ENCODE data around the gene NUB1. TPM values are rescaled to one million over a fixed set of nuclear protein-coding genes. Genes with fewer than 3 reads are reported as not detected.

Gene NUB1
- total RNA-seq, 2 experiments from 2014 or later: 51.4 to 70.4 TPM

GRCh38 chr7:151314401-151314800 is 27.2 kb upstream of the NUB1 start:
- Mint-ChIP-seq H3K27ac (no peak overlapping the region), H3K27me3 (no peaks in the 10 kb centered on the region), H3K9me3 (ENCODE audit: low read depth) (peaks cover 13% of the 10 kb centered on the region), H3K4me3 (no peak overlapping the region), H3K36me3 (ENCODE audit: low read depth) (peaks cover 2% of the 10 kb centered on the region), H3K4me1 (peaks cover 12% of the 10 kb centered on the region)
- DNase-seq: no peak
- intact Hi-C loops (cut with DNase I, micrococcal nuclease): no loop called here
- ATAC-seq: no peak
- POLR2A ChIA-PET: interaction anchor here (0.5 to 0.7 kb wide), 2 partner anchors 12 to 19 kb away, joined by 3 read pairs; no protein-coding TSS in a partner anchor
- CTCF ChIA-PET: interaction anchor here (0.7 to 9.4 kb wide), 23 partner anchors 9 to 301 kb away, joined by 3 to 152 read pairs (median 5); partner anchors contain the start of genes CRYGN and NUB1

DNA sequence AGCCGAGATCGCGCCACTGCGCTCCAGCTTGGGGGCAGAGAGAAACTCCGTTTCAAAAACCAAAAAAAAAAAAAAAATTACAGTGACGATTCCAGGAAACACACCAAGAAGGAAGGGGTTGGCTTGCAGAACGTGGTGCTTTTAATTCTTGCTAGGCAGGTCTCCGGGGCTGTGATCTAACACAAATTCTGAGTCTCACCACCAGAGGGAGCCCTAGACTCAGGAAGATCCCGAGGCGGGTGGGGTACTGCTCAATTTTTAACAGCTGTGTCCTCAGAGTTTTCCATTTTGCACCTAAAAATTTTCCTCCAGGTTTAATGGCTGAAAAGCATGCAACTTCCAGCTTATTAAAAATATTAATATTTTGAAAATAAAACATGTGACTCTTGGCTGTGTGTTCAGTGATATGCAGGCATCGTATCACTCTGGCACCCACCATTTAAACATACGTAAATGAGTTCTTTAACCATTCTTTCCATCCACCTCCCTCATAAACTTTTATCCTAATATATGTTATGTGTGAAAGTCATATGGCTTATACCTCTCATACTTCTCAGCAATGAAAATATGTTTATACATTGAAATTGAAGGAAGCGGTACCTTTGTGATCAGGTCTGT is 26.5 kb upstream of the NUB1 start:
- ChIA-PET POLR2A (interaction anchor here (0.7 kb wide), 1 partner anchor 18 kb away, joined by 3 read pairs; no protein-coding TSS in a partner anchor), CTCF (interaction anchor here (0.6 to 9.4 kb wide), 35 partner anchors 10 to 302 kb away, joined by 3 to 152 read pairs (median 5); partner anchors contain the start of genes ABCF2, CRYGN and NUB1)
- H3K27ac Mint-ChIP-seq: no peak overlapping the region
- peaks cover 20% of the 10 kb centered on the region for H3K9me3 Mint-ChIP-seq (ENCODE audit: low read depth)
- no peak overlapping the region for H3K4me3 Mint-ChIP-seq
- ATAC-seq (peak; percentile 77), DNase-seq (peak; percentile 83)
- intact Hi-C loops (cut with DNase I, micrococcal nuclease): loop anchor here (1.0 kb wide), 5 partner anchors 26 to 444 kb away; partner anchors contain the start of gene NUB1 (in 1 of the 2)
- peaks cover 12% of the 10 kb centered on the region for H3K4me1 Mint-ChIP-seq
- H3K27me3 Mint-ChIP-seq: no peaks in the 10 kb centered on the region
- H3K36me3 Mint-ChIP-seq (ENCODE audit: low read depth): peaks cover 2% of the 10 kb centered on the region

GRCh38 chr7:151316896-151317295 is 24.7 kb upstream of the NUB1 start:
- Mint-ChIP-seq H3K9me3 (ENCODE audit: low read depth) (peaks cover 18% of the 10 kb centered on the region), H3K27me3 (no peaks in the 10 kb centered on the region), H3K4me1 (peaks cover 9% of the 10 kb centered on the region), H3K36me3 (ENCODE audit: low read depth) (peaks cover 2% of the 10 kb centered on the region), H3K27ac (no peak overlapping the region), H3K4me3 (no peak overlapping the region)
- POLR2A ChIA-PET: no interaction called here
- no peak for DNase-seq
- intact Hi-C loops (cut with DNase I, micrococcal nuclease): no loop called here
- CTCF ChIA-PET: interaction anchor here (0.6 to 9.4 kb wide), 14 partner anchors 9 to 549 kb away, joined by 3 to 152 read pairs (median 16); partner anchors contain the start of gene NUB1
- no peak for ATAC-seq

DNA sequence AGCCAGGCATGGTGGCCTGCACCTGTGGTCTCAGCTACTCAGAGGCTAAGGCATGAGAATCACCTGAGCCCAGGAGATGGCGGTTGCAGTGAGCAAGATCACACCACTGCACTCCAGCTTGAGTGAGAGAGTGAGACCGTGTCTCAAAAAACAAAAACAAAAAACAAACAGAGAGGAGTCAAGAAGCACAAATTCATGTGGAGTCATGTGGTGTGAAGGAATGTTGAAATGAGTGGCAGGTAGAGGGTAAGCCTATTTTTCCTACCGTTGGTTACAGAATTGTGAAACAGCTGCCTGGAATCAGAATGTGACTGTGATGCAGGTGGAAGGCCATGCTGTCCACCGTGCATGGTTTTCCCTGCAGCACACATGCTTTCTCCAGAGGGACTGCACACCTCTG is 23.7 kb upstream of the NUB1 start:
- DNase-seq (no peak), ATAC-seq (no peak)
- Mint-ChIP-seq H3K4me1 (peaks cover 9% of the 10 kb centered on the region), H3K27ac (no peak overlapping the region), H3K4me3 (no peak overlapping the region), H3K27me3 (no peaks in the 10 kb centered on the region), H3K9me3 (ENCODE audit: low read depth) (peaks cover 18% of the 10 kb centered on the region), H3K36me3 (ENCODE audit: low read depth) (peaks cover 2% of the 10 kb centered on the region)
- ChIA-PET CTCF (interaction anchor here (0.6 to 9.4 kb wide), 5 partner anchors 13 to 131 kb away, joined by 3 to 152 read pairs (median 30); partner anchors contain the start of gene NUB1), POLR2A (interaction anchor here (0.6 kb wide), 1 partner anchor 54 kb away, joined by 4 read pairs; no protein-coding TSS in a partner anchor)
- intact Hi-C loops (cut with DNase I, micrococcal nuclease): no loop called here

- peaks cover 2% of the 10 kb centered on the region for H3K36me3 Mint-ChIP-seq (ENCODE audit: low read depth)
- ChIA-PET CTCF (interaction anchor here (0.6 to 9.4 kb wide), 3 partner anchors 15 to 36 kb away, joined by 3 to 152 read pairs (median 4); no protein-coding TSS in a partner anchor), POLR2A (no interaction called here)
- peaks cover 9% of the 10 kb centered on the region for H3K4me1 Mint-ChIP-seq
- intact Hi-C loops (cut with DNase I, micrococcal nuclease): no loop called here
- no peaks in the 10 kb centered on the region for H3K27me3 Mint-ChIP-seq
- ATAC-seq (no peak), DNase-seq (no peak)
- H3K27ac Mint-ChIP-seq: no peak overlapping the region
- H3K4me3 Mint-ChIP-seq: no peak overlapping the region
- peaks cover 18% of the 10 kb centered on the region for H3K9me3 Mint-ChIP-seq (ENCODE audit: low read depth)
Measured at GRCh38 chr7:151319189-151319588, 22.4 kb upstream of the NUB1 start.

DNA sequence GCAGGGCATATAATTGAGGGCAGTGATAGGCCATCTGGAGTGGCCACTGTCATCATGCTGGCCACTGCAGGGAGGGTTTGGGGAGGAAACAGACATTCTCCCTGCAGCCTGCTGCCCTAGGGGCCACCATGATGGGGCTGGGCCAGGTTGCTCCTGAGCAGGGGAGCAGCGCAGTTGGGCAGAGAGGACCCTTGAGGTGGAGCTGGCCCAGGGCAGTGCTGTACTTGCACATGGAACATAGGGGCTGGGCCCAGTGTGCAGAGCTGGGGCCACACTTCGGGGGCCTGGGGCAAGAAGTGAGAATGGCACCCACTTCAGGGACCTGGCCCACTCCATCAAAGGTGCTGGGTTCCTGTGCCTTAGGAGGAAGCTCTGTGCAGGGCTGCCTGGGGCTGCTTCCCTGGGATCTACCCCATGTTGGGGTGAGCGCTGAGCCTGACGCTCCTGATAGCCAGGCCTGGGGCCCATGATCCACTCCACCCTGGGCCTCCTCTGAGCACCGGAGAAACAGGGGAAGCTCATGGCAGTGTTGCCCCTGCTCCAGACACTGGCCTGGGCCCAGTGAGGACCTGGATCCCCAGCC is 21.3 kb upstream of the NUB1 start:
- no peak overlapping the region for H3K27ac Mint-ChIP-seq
- CTCF ChIA-PET: interaction anchor here (1.0 to 9.4 kb wide), 3 partner anchors 9 to 31 kb away, joined by 3 to 152 read pairs (median 6); no protein-coding TSS in a partner anchor
- H3K4me3 Mint-ChIP-seq: no peak overlapping the region
- H3K9me3 Mint-ChIP-seq (ENCODE audit: low read depth): peaks cover 18% of the 10 kb centered on the region
- H3K27me3 Mint-ChIP-seq: no peaks in the 10 kb centered on the region
- H3K4me1 Mint-ChIP-seq: no peaks in the 10 kb centered on the region
- ATAC-seq (no peak), DNase-seq (no peak)
- intact Hi-C loops (cut with DNase I, micrococcal nuclease): no loop called here
- H3K36me3 Mint-ChIP-seq (ENCODE audit: low read depth): peaks cover 2% of the 10 kb centered on the region
- POLR2A ChIA-PET: no interaction called here

DNA sequence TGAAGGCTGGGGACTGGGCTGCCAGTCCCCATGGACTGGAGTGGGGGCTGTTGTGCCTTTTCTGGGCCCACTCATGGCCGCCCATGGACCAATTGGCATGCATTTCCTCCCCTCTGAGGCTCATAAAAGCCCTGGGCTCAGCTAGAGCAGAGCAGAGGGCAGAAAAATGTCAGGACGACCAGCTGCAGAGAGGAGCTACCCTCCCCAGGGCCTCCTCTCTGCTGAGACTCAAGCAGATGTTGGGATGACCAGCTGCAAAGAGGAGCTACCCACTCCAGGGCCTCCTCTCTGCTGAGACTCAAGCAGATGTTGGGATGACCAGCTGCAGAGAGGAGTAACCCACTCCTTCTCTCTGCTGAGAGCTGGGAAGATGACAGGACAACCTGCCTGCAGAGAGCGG is 20.3 kb upstream of the NUB1 start:
- H3K4me1 Mint-ChIP-seq: no peaks in the 10 kb centered on the region
- H3K27ac Mint-ChIP-seq: no peak overlapping the region
- intact Hi-C loops (cut with DNase I, micrococcal nuclease): no loop called here
- peaks cover 18% of the 10 kb centered on the region for H3K9me3 Mint-ChIP-seq (ENCODE audit: low read depth)
- peaks cover 2% of the 10 kb centered on the region for H3K36me3 Mint-ChIP-seq (ENCODE audit: low read depth)
- no peaks in the 10 kb centered on the region for H3K27me3 Mint-ChIP-seq
- ATAC-seq (no peak), DNase-seq (no peak)
- ChIA-PET CTCF (interaction anchor here (1.1 to 9.4 kb wide), 5 partner anchors 10 to 128 kb away, joined by 3 to 152 read pairs (median 3); no protein-coding TSS in a partner anchor), POLR2A (no interaction called here)
- no peak overlapping the region for H3K4me3 Mint-ChIP-seq

DNA sequence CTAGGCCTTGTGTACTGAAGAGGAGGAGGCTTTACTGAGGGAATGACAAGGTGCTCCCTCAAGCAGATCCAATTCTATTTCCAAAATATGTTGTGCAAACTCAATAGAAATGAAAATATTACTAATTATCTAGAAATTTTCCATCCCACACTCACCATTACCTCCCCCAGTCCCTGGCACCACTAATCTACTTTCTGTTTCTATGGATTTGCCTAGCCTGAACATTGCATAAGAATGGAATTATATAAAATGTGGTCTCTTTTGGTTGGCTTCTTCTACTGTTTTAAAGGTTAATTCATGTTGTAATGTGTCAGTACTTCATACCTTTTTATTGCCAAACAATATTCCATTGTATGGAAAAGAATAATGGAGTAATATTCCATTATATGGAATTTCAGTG is 18.7 kb upstream of the NUB1 start:
- DNase-seq (no peak), ATAC-seq (no peak)
- intact Hi-C loops (cut with DNase I, micrococcal nuclease): no loop called here
- ChIA-PET CTCF (interaction anchor here (1.6 to 9.4 kb wide), 2 partner anchors 12 to 28 kb away, joined by 10 to 152 read pairs; no protein-coding TSS in a partner anchor), POLR2A (no interaction called here)
- Mint-ChIP-seq H3K27me3 (no peaks in the 10 kb centered on the region), H3K9me3 (ENCODE audit: low read depth) (peaks cover 18% of the 10 kb centered on the region), H3K4me1 (no peaks in the 10 kb centered on the region), H3K4me3 (no peak overlapping the region), H3K27ac (no peak overlapping the region), H3K36me3 (ENCODE audit: low read depth) (peaks cover 2% of the 10 kb centered on the region)

GRCh38 chr7:151327022-151327421 is 14.6 kb upstream of the NUB1 start:
- ChIA-PET CTCF (interaction anchor here (0.8 to 4.5 kb wide), 10 partner anchors 7 to 122 kb away, joined by 3 to 29 read pairs (median 7); no protein-coding TSS in a partner anchor), POLR2A (interaction anchor here (0.8 kb wide), 1 partner anchor 13 kb away, joined by 3 read pairs; no protein-coding TSS in a partner anchor)
- Mint-ChIP-seq H3K4me3 (no peak overlapping the region), H3K9me3 (ENCODE audit: low read depth) (no peaks in the 10 kb centered on the region), H3K27ac (no peak overlapping the region), H3K4me1 (no peaks in the 10 kb centered on the region), H3K27me3 (no peaks in the 10 kb centered on the region), H3K36me3 (ENCODE audit: low read depth) (no peaks in the 10 kb centered on the region)
- intact Hi-C loops (cut with DNase I, micrococcal nuclease): no loop called here
- ATAC-seq (no peak), DNase-seq (no peak)

DNA sequence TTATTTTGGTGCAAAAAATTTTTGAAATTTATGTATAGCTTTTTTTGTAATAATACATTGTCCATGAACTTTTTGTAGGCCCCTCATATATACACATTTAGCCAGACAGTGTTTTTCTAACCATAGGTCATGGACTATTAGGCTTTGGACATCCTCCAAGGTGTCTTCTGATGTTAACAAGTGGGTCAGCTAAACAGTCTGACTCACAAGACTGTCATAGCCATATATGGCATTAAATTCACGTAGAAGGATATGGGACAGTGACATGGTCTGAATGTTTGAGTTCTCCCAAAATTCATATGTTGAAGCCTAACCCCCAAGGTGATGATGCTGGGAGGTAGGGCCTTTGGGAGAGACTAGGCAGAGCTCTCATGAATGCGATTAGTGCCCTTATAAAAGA is 14.0 kb upstream of the NUB1 start:
- DNase-seq (no peak), ATAC-seq (no peak)
- no peak overlapping the region for H3K27ac Mint-ChIP-seq
- no peaks in the 10 kb centered on the region for H3K27me3 Mint-ChIP-seq
- CTCF ChIA-PET: interaction anchor here (0.7 to 4.5 kb wide), 8 partner anchors 12 to 50 kb away, joined by 3 to 29 read pairs (median 6); no protein-coding TSS in a partner anchor
- no peaks in the 10 kb centered on the region for H3K4me1 Mint-ChIP-seq
- intact Hi-C loops (cut with DNase I, micrococcal nuclease): no loop called here
- POLR2A ChIA-PET: no interaction called here
- H3K36me3 Mint-ChIP-seq (ENCODE audit: low read depth): no peaks in the 10 kb centered on the region
- H3K9me3 Mint-ChIP-seq (ENCODE audit: low read depth): no peaks in the 10 kb centered on the region
- H3K4me3 Mint-ChIP-seq: no peak overlapping the region

GRCh38 chr7:151330181-151330580 is 11.4 kb upstream of the NUB1 start:
- Mint-ChIP-seq H3K4me3 (no peak overlapping the region), H3K36me3 (ENCODE audit: low read depth) (no peaks in the 10 kb centered on the region), H3K4me1 (no peaks in the 10 kb centered on the region), H3K9me3 (ENCODE audit: low read depth) (no peaks in the 10 kb centered on the region), H3K27me3 (no peaks in the 10 kb centered on the region), H3K27ac (no peak overlapping the region)
- intact Hi-C loops (cut with DNase I, micrococcal nuclease): no loop called here
- DNase-seq: no peak
- ATAC-seq: no peak
- ChIA-PET POLR2A (interaction anchor here (0.7 kb wide), 1 partner anchor 546 kb away, joined by 3 read pairs; no protein-coding TSS in a partner anchor), CTCF (interaction anchor here (1.1 to 3.0 kb wide), 3 partner anchors 15 to 22 kb away, joined by 3 to 16 read pairs (median 5); no protein-coding TSS in a partner anchor)

All from activated CD4-positive, alpha-beta T cell treated with anti-CD3 and anti-CD28 coated beads for 36 hours (primary cell).